Fibroblast of the aortic adventitia (primary cell): ENCODE measurements around the gene ACTN1. TPM values are rescaled to one million over a fixed set of nuclear protein-coding genes. Genes with fewer than 3 reads are reported as not detected.

Experiments used
- DNase-seq: peaks from one replicate; pipeline ENCODE4 v3.0.0-alpha.2; 2010; ENCODE audit warnings: low read depth
- H3K4me3 ChIP-seq: 2 replicates; pipeline ENCODE4 v1.5.1; 2011; ENCODE audit warnings: low read depth, mild to moderate bottlenecking, control low read depth, low read length, moderate library complexity
- CTCF ChIP-seq: IDR thresholded peaks from 2 replicates; pipeline ENCODE4 v1.5.1; 2011; ENCODE audit warnings: mild to moderate bottlenecking, low read length, control low read depth, inconsistent platforms; ENCODE audit not compliant: insufficient read depth
- total RNA-seq: library from RNA; depleted of rRNA; stranded (reverse); fragments of >200 nt; gene quantifications from 2 replicates; pipeline ENCODE4 v1.2.3, GENCODE V29; 2012; ENCODE audit warnings: low replicate concordance

Gene ACTN1
- total RNA-seq, 1 donor: 114 TPM

GRCh38 chr14:68979722-68980451 is 785 bp upstream of the ACTN1 start:
- peak; percentile 22 for DNase-seq
- peak overlapping the region; percentile 95 for H3K4me3 ChIP-seq
- TF ChIP-seq CTCF: no peak

- DNase-seq: peak; percentile 39
- TF ChIP-seq CTCF: no peak
- H3K4me3 ChIP-seq: peak overlapping the region; percentile 95
Observed at GRCh38 chr14:68978172-68978911, 760 bp downstream of the ACTN1 start.

- DNase-seq: no peak
- peak; percentile 14 for TF ChIP-seq CTCF
Observed at GRCh38 chr14:68977718-68978171, 1.4 kb downstream of the ACTN1 start.

GRCh38 chr14:68977180-68977717 is 1.9 kb downstream of the ACTN1 start:
- TF ChIP-seq CTCF: no peak
- peak; percentile 86 for DNase-seq

More at GRCh38 chr14:68977718-68978171, 1.4 kb downstream of the ACTN1 start:
- H3K4me3 ChIP-seq: peak overlapping the region; percentile 95

GRCh38 chr14:68976160-68977067 is 2.7 kb downstream of the ACTN1 start:
- no peak for TF ChIP-seq CTCF
- DNase-seq: peak; percentile 40
- peak overlapping the region; percentile 95 for H3K4me3 ChIP-seq

More at GRCh38 chr14:68977180-68977717, 1.9 kb downstream of the ACTN1 start:
- peak overlapping the region; percentile 95 for H3K4me3 ChIP-seq

GRCh38 chr14:68975667-68976066 is 3.4 kb downstream of the ACTN1 start:
- peak overlapping the region; percentile 95 for H3K4me3 ChIP-seq
- no peak for TF ChIP-seq CTCF
- DNase-seq: peak; percentile 91
